Neural cell (in vitro differentiated cells): ENCODE measurements around the gene C11orf91. TPM values are rescaled to one million over a fixed set of nuclear protein-coding genes. Genes with fewer than 3 reads are reported as not detected.

Experiments
- H2AFZ ChIP-seq: fragments of 200-600, 300-800 bp; sonication (generic), shearing (Covaris generic); 2 replicates; pipeline ENCODE4 v1.6.0; 2014; ENCODE audit warnings: low read depth, mild to moderate bottlenecking, antibody characterized with exemption, low read length, moderate library complexity
- H3F3A ChIP-seq: fragments of 200-600 bp; shearing (Covaris generic); 2 replicates; pipeline ENCODE4 v1.6.1; 2016; ENCODE audit warnings: mild to moderate bottlenecking, moderate library complexity, mixed read lengths, antibody characterized with exemption, low read length; ENCODE audit not compliant: insufficient read depth, poor library complexity, severe bottlenecking
- H3K27ac ChIP-seq: fragments of 200-600, 300-800 bp; sonication (generic), shearing (Covaris generic); 2 replicates; pipeline ENCODE4 v1.5.1; 2014; ENCODE audit warnings: mild to moderate bottlenecking, low read length, moderate library complexity
- H3K27me3 ChIP-seq: fragments of 300-800, 200-600 bp; sonication (generic), shearing (Covaris generic); 2 replicates; pipeline ENCODE4 v1.6.0; 2014; ENCODE audit warnings: mild to moderate bottlenecking, low read depth, low read length, moderate library complexity; ENCODE audit not compliant: insufficient read depth
- H3K36me3 ChIP-seq: fragments of 300-800, 200-600 bp; sonication (generic), shearing (Covaris generic); 2 replicates; pipeline ENCODE4 v1.5.1; 2014; ENCODE audit warnings: mild to moderate bottlenecking, antibody characterized with exemption, low read length, moderate library complexity; ENCODE audit not compliant: insufficient read depth
- H3K4me2 ChIP-seq: fragments of 300-800, 200-600 bp; sonication (generic), shearing (Covaris generic); 2 replicates; pipeline ENCODE4 v1.6.0; 2014; ENCODE audit warnings: mild to moderate bottlenecking, low read length
- H3K4me3 ChIP-seq: fragments of 300-800, 200-600 bp; sonication (generic), shearing (Covaris generic); 2 replicates; pipeline ENCODE4 v1.5.1; 2014; ENCODE audit warnings: mild to moderate bottlenecking, low read length, moderate library complexity
- H3K79me2 ChIP-seq: fragments of 200-600 bp; shearing (Covaris generic); replicated peaks from 2 replicates; pipeline ENCODE4 v1.6.0; 2014; ENCODE audit warnings: mild to moderate bottlenecking, low read length, moderate library complexity; ENCODE audit not compliant: insufficient read depth
- H3K9ac ChIP-seq: fragments of 300-800, 200-600 bp; sonication (generic), shearing (Covaris generic); 2 replicates; pipeline ENCODE4 v1.6.1; 2016; ENCODE audit warnings: mild to moderate bottlenecking, low read length, mixed read lengths
- H3K9me2 ChIP-seq: fragments of 200-600 bp; shearing (Covaris generic); 2 replicates; pipeline ENCODE4 v1.6.1; 2016; ENCODE audit warnings: mild to moderate bottlenecking, low read length, mixed read lengths; ENCODE audit not compliant: insufficient read depth
- H3K9me3 ChIP-seq: fragments of 200-600, 300-800 bp; sonication (generic), shearing (Covaris generic); 2 replicates; pipeline ENCODE4 v1.6.1; 2016; ENCODE audit warnings: mild to moderate bottlenecking, mixed run types, low read length, moderate library complexity, mixed read lengths
- H4K20me1 ChIP-seq: fragments of 200-600 bp; shearing (Covaris generic); 2 replicates; pipeline ENCODE4 v1.6.1; 2016; ENCODE audit warnings: mild to moderate bottlenecking, mixed run types; ENCODE audit not compliant: insufficient read depth
- EP300 ChIP-seq: fragments of 450-650 bp; conservative IDR thresholded peaks from 2 replicates; pipeline ENCODE4 v1.6.1; 2014; ENCODE audit warnings: antibody characterized with exemption, mild to moderate bottlenecking, moderate library complexity; ENCODE audit not compliant: poor library complexity, severe bottlenecking
- EZH2 ChIP-seq: fragments of 200-600, 300-800 bp; shearing (Covaris generic), sonication (generic); IDR thresholded peaks from 2 replicates; pipeline ENCODE4 v1.6.1; 2014; ENCODE audit warnings: antibody characterized with exemption, low read length, borderline replicate concordance, mild to moderate bottlenecking; ENCODE audit not compliant: insufficient read depth, poor library complexity, severe bottlenecking
- MXI1 ChIP-seq: fragments of 450-650 bp; conservative IDR thresholded peaks from 2 replicates; pipeline ENCODE4 v1.6.1; 2014; ENCODE audit warnings: antibody characterized with exemption, mild to moderate bottlenecking; ENCODE audit not compliant: poor library complexity, severe bottlenecking
- POLR2AphosphoS5 ChIP-seq: IDR thresholded peaks from 2 replicates; pipeline ENCODE4 v1.6.1; 2012
- RAD21 ChIP-seq: fragments of 450-650 bp; conservative IDR thresholded peaks from 2 replicates; pipeline ENCODE4 v1.6.1; 2014; ENCODE audit warnings: antibody characterized with exemption, mild to moderate bottlenecking, moderate library complexity
- REST ChIP-seq: IDR thresholded peaks from 2 replicates; pipeline ENCODE4 v1.6.1; 2012; ENCODE audit warnings: borderline replicate concordance
- SMC3 ChIP-seq: fragments of 450-650 bp; conservative IDR thresholded peaks from 2 replicates; pipeline ENCODE4 v1.6.1; 2014; ENCODE audit warnings: antibody characterized with exemption, mild to moderate bottlenecking, moderate library complexity; ENCODE audit not compliant: poor library complexity
- TAF1 ChIP-seq: IDR thresholded peaks from 2 replicates; pipeline ENCODE4 v1.6.1; 2012; ENCODE audit warnings: low read depth
- polyA plus RNA-seq: library from polyadenylated mRNA; depleted of rRNA; stranded (reverse); fragments of >200 nt; gene quantifications from 2 replicates; pipeline ENCODE4 v1.2.3, GENCODE V29; 2014
- TF ChIP-seq, protein P1 (sequence below): fragments of 450-650 bp; IDR thresholded peaks from 2 replicates; pipeline ENCODE4 v1.5.1; 2014; ENCODE audit warnings: antibody characterized with exemption, mild to moderate bottlenecking, moderate library complexity; ENCODE audit not compliant: poor library complexity, severe bottlenecking

The C11orf91 gene
- polyA plus RNA-seq, 1 donor from 2014 or later = not detected

DNA sequence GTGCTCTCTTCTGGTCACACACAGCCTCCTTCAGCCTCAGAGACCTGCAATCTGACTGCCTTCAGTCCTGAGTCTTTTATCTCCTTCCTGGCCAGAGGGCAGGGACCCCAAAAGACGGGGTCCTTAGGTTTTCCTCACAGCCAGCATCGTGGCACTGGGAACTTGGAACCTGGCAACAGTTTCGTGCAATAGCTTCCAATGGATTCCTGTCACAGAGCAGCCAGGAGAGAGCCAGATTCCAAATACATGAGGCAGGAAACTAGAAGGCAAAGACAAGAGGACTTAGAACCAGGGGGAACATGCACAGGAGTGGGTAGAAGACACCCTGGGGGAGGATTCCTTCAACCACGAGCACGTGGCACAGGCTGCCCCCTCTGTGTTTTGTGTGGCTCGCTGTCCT is 48.6 kb downstream of the C11orf91 start:
- Histone ChIP-seq H3K9me2 (no peaks in the 10 kb centered on the region), H3K9me3 (no peaks in the 10 kb centered on the region), H3K36me3 (no peaks in the 10 kb centered on the region), H3F3A (no peaks in the 10 kb centered on the region), H3K9ac (no peak overlapping the region), H4K20me1 (no peaks in the 10 kb centered on the region), H3K27me3 (no peaks in the 10 kb centered on the region), H3K27ac (no peak overlapping the region), H3K4me2 (no peak overlapping the region), H2AFZ (no peak overlapping the region), H3K4me3 (no peak overlapping the region), H3K79me2 (no peaks in the 10 kb centered on the region)
- TF ChIP-seq EZH2 (no peak), MXI1 (no peak), SMC3 (no peak), EP300 (no peak), REST (no peak), POLR2AphosphoS5 (no peak), TAF1 (no peak), RAD21 (no peak)
- TF ChIP-seq, protein P1, sequence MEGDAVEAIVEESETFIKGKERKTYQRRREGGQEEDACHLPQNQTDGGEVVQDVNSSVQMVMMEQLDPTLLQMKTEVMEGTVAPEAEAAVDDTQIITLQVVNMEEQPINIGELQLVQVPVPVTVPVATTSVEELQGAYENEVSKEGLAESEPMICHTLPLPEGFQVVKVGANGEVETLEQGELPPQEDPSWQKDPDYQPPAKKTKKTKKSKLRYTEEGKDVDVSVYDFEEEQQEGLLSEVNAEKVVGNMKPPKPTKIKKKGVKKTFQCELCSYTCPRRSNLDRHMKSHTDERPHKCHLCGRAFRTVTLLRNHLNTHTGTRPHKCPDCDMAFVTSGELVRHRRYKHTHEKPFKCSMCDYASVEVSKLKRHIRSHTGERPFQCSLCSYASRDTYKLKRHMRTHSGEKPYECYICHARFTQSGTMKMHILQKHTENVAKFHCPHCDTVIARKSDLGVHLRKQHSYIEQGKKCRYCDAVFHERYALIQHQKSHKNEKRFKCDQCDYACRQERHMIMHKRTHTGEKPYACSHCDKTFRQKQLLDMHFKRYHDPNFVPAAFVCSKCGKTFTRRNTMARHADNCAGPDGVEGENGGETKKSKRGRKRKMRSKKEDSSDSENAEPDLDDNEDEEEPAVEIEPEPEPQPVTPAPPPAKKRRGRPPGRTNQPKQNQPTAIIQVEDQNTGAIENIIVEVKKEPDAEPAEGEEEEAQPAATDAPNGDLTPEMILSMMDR = no peak

GRCh38 chr11:33651555-33651954 is 49.1 kb downstream of the C11orf91 start:
- H3K9ac ChIP-seq = no peak overlapping the region
- no peak overlapping the region for H3K4me2 ChIP-seq
- H3K4me3 ChIP-seq = no peak overlapping the region
- no peaks in the 10 kb centered on the region for H3K9me2 ChIP-seq
- no peaks in the 10 kb centered on the region for H3K36me3 ChIP-seq
- no peak overlapping the region for H3K27ac ChIP-seq
- TF ChIP-seq, protein P1 = no peak
- TF ChIP-seq SMC3 (no peak), MXI1 (no peak), EZH2 (no peak), EP300 (no peak), REST (no peak), TAF1 (no peak), RAD21 (no peak), POLR2AphosphoS5 (no peak)
- H4K20me1 ChIP-seq = no peaks in the 10 kb centered on the region
- H3K9me3 ChIP-seq = no peaks in the 10 kb centered on the region
- no peaks in the 10 kb centered on the region for H3F3A ChIP-seq
- no peak overlapping the region for H2AFZ ChIP-seq
- H3K27me3 ChIP-seq = no peaks in the 10 kb centered on the region
- H3K79me2 ChIP-seq = no peaks in the 10 kb centered on the region
